K562 (cell line): Measurements from ENCODE around the gene KCTD21. TPM values are rescaled to one million over a fixed set of nuclear protein-coding genes. Genes with fewer than 3 reads are reported as not detected.
A peak's percentile ranks its signal among the peaks of the same experiment; 100 is the strongest.

Experiments
- CEBPG ChIP-seq, 3 experiments: fragments of 200-800 bp in 1 of 3; sonication (Bioruptor generic) in 1 of 3; sonication (generic) in 1 of 3; formaldehyde crosslinking in 1 of 3; IDR thresholded peaks in 2 of 3; conservative IDR thresholded peaks in 1 of 3; 2 replicates each; pipeline versions ENCODE4 v1.6.1 to v1.8.0; 2016 to 2022; ENCODE audit warnings: missing compliant biosample characterization in 2 of 3, missing genetic modification characterization in 2 of 3, mild to moderate bottlenecking in 1 of 3, missing genetic modification reagents in 1 of 3
- EGR1 ChIP-seq: fragments of 450-650 bp; conservative IDR thresholded peaks from 2 replicates; pipeline ENCODE4 v1.6.1; 2017; ENCODE audit warnings: mild to moderate bottlenecking
- ESRRB ChIP-seq: fragments of 250-450 bp; sonication (Bioruptor Pico); IDR thresholded peaks from 2 replicates; pipeline ENCODE4 v1.5.0; 2020; ENCODE audit warnings: mild to moderate bottlenecking, moderate library complexity, borderline replicate concordance
- ETV6 ChIP-seq, 3 experiments: fragments of 150-350 bp in 1 of 3; sonication (generic) in 1 of 3; formaldehyde crosslinking in 1 of 3; IDR thresholded peaks; 2 replicates each; pipeline versions ENCODE4 v1.6.1 to v1.8.0; 2014 to 2022; ENCODE audit warnings: borderline replicate concordance in 2 of 3, low read depth in 2 of 3, antibody characterized with exemption in 1 of 3, low read length in 1 of 3, mild to moderate bottlenecking in 1 of 3, missing genetic modification reagents in 1 of 3
- HNRNPH1 ChIP-seq: fragments of 200-400 bp; formaldehyde crosslinking; optimal IDR thresholded peaks from 2 replicates; pipeline ENCODE3; 2017; ENCODE audit warnings: low read depth, mild to moderate bottlenecking, low read length, moderate library complexity
- MXI1 ChIP-seq: IDR thresholded peaks from 2 replicates; pipeline ENCODE4 v1.6.1; 2011; ENCODE audit warnings: low read depth, mild to moderate bottlenecking, improper control_type of control experiment, low read length
- POLR2B ChIP-seq: fragments of 450-650 bp; IDR thresholded peaks from 2 replicates; pipeline ENCODE4 v1.6.1; 2018; ENCODE audit warnings: low read depth; ENCODE audit not compliant: partially characterized antibody
- SIRT6 ChIP-seq: IDR thresholded peaks from one replicate; pipeline ENCODE4 v1.6.1; 2012; ENCODE audit warnings: low read depth, mild to moderate bottlenecking, control low read depth, inconsistent platforms, low read length, moderate library complexity
- STAT5A ChIP-seq: IDR thresholded peaks from 2 replicates; pipeline ENCODE4 v1.6.1; 2012; ENCODE audit warnings: low read length, inconsistent platforms, borderline replicate concordance
- YY1 ChIP-seq, 3 experiments: IDR thresholded peaks; 2 replicates each; pipeline ENCODE4 v1.6.1; 2011; ENCODE audit warnings: low read length in 2 of 3, mild to moderate bottlenecking in 2 of 3, moderate library complexity in 2 of 3, borderline replicate concordance in 1 of 3, control low read depth in 1 of 3, low read depth in 1 of 3; ENCODE audit not compliant: insufficient read depth in 3 of 3, insufficient replicate concordance in 2 of 3, control insufficient read depth in 1 of 3, insufficient read length in 1 of 3; ENCODE audit errors: extremely low read depth in 1 of 3
- ZFP36 ChIP-seq: fragments of 150-350 bp; IDR thresholded peaks from 2 replicates; pipeline ENCODE4 v1.6.1; 2018; ENCODE audit warnings: low read length, low read depth; ENCODE audit not compliant: partially characterized antibody
- ZNF165 ChIP-seq: fragments of 250-450 bp; sonication (Bioruptor Pico); IDR thresholded peaks from 2 replicates; pipeline ENCODE4 v1.4.0; 2020; ENCODE audit warnings: borderline replicate concordance
- ZNF174 ChIP-seq: fragments of 250-450 bp; sonication (Bioruptor Pico); IDR thresholded peaks from 2 replicates; pipeline ENCODE4 v1.4.0; 2020; ENCODE audit warnings: mild to moderate bottlenecking
- ZNF217 ChIP-seq: sonication (generic); formaldehyde crosslinking; IDR thresholded peaks from 2 replicates; pipeline ENCODE4 v1.8.0; 2022; ENCODE audit warnings: mild to moderate bottlenecking, missing genetic modification reagents
- ZNF232 ChIP-seq: sonication (generic); formaldehyde crosslinking; IDR thresholded peaks from 2 replicates; pipeline ENCODE4 v1.8.0; 2022; ENCODE audit warnings: mild to moderate bottlenecking, missing genetic modification reagents
- ZNF609 ChIP-seq: sonication (generic); formaldehyde crosslinking; IDR thresholded peaks from 2 replicates; pipeline ENCODE4 v1.8.1; 2023; ENCODE audit warnings: missing genetic modification reagents, mild to moderate bottlenecking, borderline replicate concordance
- polyA plus RNA-seq, 8 experiments: library from polyadenylated mRNA; depleted of rRNA in 4 of 8; stranded (reverse) in 5 of 8; unstranded in 3 of 8; fragments of >200 nt; fragmentation: Nextera tagmentation in 2 of 8; fragmentation: Illumina TruSeq in 1 of 8; extraction: Ambion mirVana in 2 of 8; extraction: Trizol in 1 of 8; gene quantifications; 2 replicates each; pipeline versions ENCODE4 v1.2.1 to v1.2.3, GENCODE V29; 2011 to 2014; ENCODE audit warnings: inconsistent platforms in 1 of 8, missing spikeins in 1 of 8
- total RNA-seq, 7 experiments: library from RNA; depleted of rRNA in 6 of 7; stranded (reverse); fragments of >200 nt in 6 of 7; fragmentation: Illumina TruSeq in 2 of 7; extraction: Trizol in 2 of 7; gene quantifications; 2 replicates each; pipeline versions ENCODE4 v1.2.1 to v1.2.3, GENCODE V29; 2011 to 2021; ENCODE audit warnings: low replicate concordance in 1 of 7
- TF ChIP-seq, protein P1 (sequence below), 2 experiments: fragments of 450-650 bp in 1 of 2; IDR thresholded peaks; 2 replicates each; pipeline ENCODE4 v1.6.1; 2011 to 2017; ENCODE audit warnings: low read depth in 2 of 2, antibody characterized with exemption in 1 of 2, borderline replicate concordance in 1 of 2, low read length in 1 of 2, mild to moderate bottlenecking in 1 of 2, mixed read lengths in 1 of 2; ENCODE audit not compliant: control insufficient read depth in 1 of 2

The KCTD21 gene
- total and polyA plus RNA-seq, 9 of the 15 experiments (the other 6 are each of a cell fraction or from before 2014, with no cell fraction given): 0.34 to 5.4 (median 1.9) TPM

GRCh38 chr11:78140392-78141077, 47.9 kb downstream of the KCTD21 start (continued):
- TF ChIP-seq CEBPG (CRISPR knock-in tag; IDR thresholded peaks at IDR 0.05) (no peak), CEBPG (tag; conservative IDR thresholded peaks at IDR 0.05 in 1 of 2, IDR thresholded peaks at IDR 0.05 in 1 of 2) (no peak), YY1 (IDR thresholded peaks at IDR 0.05; ENCODE audit: borderline replicate concordance in 1 of 3, control insufficient read depth in 1 of 3, extremely low read depth in 1 of 3, insufficient read depth in 3 of 3, insufficient read length in 1 of 3, insufficient replicate concordance in 2 of 3, low read depth in 1 of 3, low read length in 2 of 3) (peak in 1 of 3 experiments; percentile 68), ESRRB (no peak), HNRNPH1 (no peak), ZNF232 (CRISPR knock-in tag) (no peak), EGR1 (peak; percentile 59), POLR2B (no peak), ZNF609 (no peak), ZNF217 (no peak), STAT5A (no peak), ETV6 (IDR thresholded peaks at IDR 0.05; ENCODE audit: borderline replicate concordance in 1 of 2, low read depth in 2 of 2, low read length in 1 of 2) (no peak), ETV6 (CRISPR knock-in tag; IDR thresholded peaks at IDR 0.05; ENCODE audit: borderline replicate concordance) (no peak), ZFP36 (peak; percentile 82), MXI1 (no peak), SIRT6 (no peak), ZNF174 (CRISPR knock-in tag) (no peak), ZNF165 (no peak)
- TF ChIP-seq, protein P1, sequence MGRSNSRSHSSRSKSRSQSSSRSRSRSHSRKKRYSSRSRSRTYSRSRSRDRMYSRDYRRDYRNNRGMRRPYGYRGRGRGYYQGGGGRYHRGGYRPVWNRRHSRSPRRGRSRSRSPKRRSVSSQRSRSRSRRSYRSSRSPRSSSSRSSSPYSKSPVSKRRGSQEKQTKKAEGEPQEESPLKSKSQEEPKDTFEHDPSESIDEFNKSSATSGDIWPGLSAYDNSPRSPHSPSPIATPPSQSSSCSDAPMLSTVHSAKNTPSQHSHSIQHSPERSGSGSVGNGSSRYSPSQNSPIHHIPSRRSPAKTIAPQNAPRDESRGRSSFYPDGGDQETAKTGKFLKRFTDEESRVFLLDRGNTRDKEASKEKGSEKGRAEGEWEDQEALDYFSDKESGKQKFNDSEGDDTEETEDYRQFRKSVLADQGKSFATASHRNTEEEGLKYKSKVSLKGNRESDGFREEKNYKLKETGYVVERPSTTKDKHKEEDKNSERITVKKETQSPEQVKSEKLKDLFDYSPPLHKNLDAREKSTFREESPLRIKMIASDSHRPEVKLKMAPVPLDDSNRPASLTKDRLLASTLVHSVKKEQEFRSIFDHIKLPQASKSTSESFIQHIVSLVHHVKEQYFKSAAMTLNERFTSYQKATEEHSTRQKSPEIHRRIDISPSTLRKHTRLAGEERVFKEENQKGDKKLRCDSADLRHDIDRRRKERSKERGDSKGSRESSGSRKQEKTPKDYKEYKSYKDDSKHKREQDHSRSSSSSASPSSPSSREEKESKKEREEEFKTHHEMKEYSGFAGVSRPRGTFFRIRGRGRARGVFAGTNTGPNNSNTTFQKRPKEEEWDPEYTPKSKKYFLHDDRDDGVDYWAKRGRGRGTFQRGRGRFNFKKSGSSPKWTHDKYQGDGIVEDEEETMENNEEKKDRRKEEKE (IDR thresholded peaks at IDR 0.05; ENCODE audit: borderline replicate concordance in 1 of 2, control insufficient read depth in 1 of 2, low read depth in 2 of 2, low read length in 1 of 2): no peak
